GM10847 (cell line): ENCODE results near the gene PPA1.

Experiments used
- POLR2A ChIP-seq: IDR thresholded peaks from 2 replicates; pipeline ENCODE4 v1.6.1; 2011; ENCODE audit not compliant: insufficient read length; ENCODE audit errors: extremely low read depth

Gene PPA1

GRCh38 chr10:70162151-70162891 lies 70.9 kb downstream of the PPA1 start:
- no peak for TF ChIP-seq POLR2A

- TF ChIP-seq POLR2A: no peak
These were observed 72.4 kb downstream of the PPA1 start for GRCh38 chr10:70160798-70161197.

- no peak for TF ChIP-seq POLR2A
These were observed 75.1 kb downstream of the PPA1 start for GRCh38 chr10:70158113-70158512.

GRCh38 chr10:70155255-70155838 lies 77.9 kb downstream of the PPA1 start:
- no peak for TF ChIP-seq POLR2A
